WTC11 (cell line): ENCODE results near the gene SLIT1. TPM values are rescaled to one million over a fixed set of nuclear protein-coding genes. Genes with fewer than 3 reads are reported as not detected.

Source experiments
- ATAC-seq: fragments of 200-7000 bp; cut with Tn5 transposase; 2 replicates; pipeline ENCODE4 v1.10.0; 2021; ENCODE audit warnings: mild to moderate bottlenecking, moderate library complexity
- CTCF ChIA-PET: fragments of 300-600 bp; sonication (Branson Sonifier 250); formaldehyde crosslinking; loops from one replicate; lab custom pipeline; 2021; ENCODE audit warnings: antibody characterized with exemption; lab: Charles Lee
- POLR2A ChIA-PET: fragments of 350-600 bp; sonication (Branson Sonifier 250); formaldehyde crosslinking; loops from one replicate; lab custom pipeline; 2021; ENCODE audit warnings: antibody characterized with exemption; lab: Charles Lee
- DNase-seq: peaks from one replicate; pipeline ENCODE4 v3.0.0; 2021; ENCODE audit warnings: low spot score
- H3K27ac Mint-ChIP-seq: 2 replicates; pipeline ENCODE4 v1.8.0; 2021; ENCODE audit warnings: mixed read lengths
- H3K27me3 Mint-ChIP-seq: 2 replicates; pipeline ENCODE4 v1.8.0; 2021; ENCODE audit warnings: low read depth, mild to moderate bottlenecking, moderate library complexity, mixed read lengths
- H3K36me3 Mint-ChIP-seq: 2 replicates; pipeline ENCODE4 v1.8.0; 2021; ENCODE audit warnings: mixed read lengths
- H3K4me1 Mint-ChIP-seq: 2 replicates; pipeline ENCODE4 v1.8.0; 2022; ENCODE audit warnings: mixed read lengths
- H3K4me3 Mint-ChIP-seq: 2 replicates; pipeline ENCODE4 v1.8.0; 2021; ENCODE audit warnings: mild to moderate bottlenecking, moderate library complexity, mixed read lengths
- H3K9me3 Mint-ChIP-seq: 2 replicates; pipeline ENCODE4 v1.8.0; 2021; ENCODE audit warnings: mixed read lengths
- CBFB ChIP-seq: sonication (generic); formaldehyde crosslinking; IDR thresholded peaks from 2 replicates; pipeline ENCODE4 v1.8.1; 2022; ENCODE audit warnings: mild to moderate bottlenecking, low read depth, missing genetic modification reagents
- EMX1 ChIP-seq: fragments of 250-450 bp; sonication (Bioruptor Pico); IDR thresholded peaks from 2 replicates; pipeline ENCODE4 v1.8.0; 2021; ENCODE audit warnings: mild to moderate bottlenecking
- FOXJ3 ChIP-seq: sonication (generic); formaldehyde crosslinking; IDR thresholded peaks from 2 replicates; pipeline ENCODE4 v1.9.0; 2021; ENCODE audit warnings: missing genetic modification reagents, mild to moderate bottlenecking, borderline replicate concordance
- JUN ChIP-seq: sonication (generic); formaldehyde crosslinking; IDR thresholded peaks from 2 replicates; pipeline ENCODE4 v1.8.0; 2023; ENCODE audit warnings: mild to moderate bottlenecking, missing genetic modification reagents
- KAT7 ChIP-seq: sonication (generic); formaldehyde crosslinking; IDR thresholded peaks from 2 replicates; pipeline ENCODE4 v1.8.1; 2023; ENCODE audit warnings: missing genetic modification reagents, mild to moderate bottlenecking, borderline replicate concordance
- OVOL2 ChIP-seq: fragments of 250-450 bp; sonication (Bioruptor Pico); IDR thresholded peaks from 2 replicates; pipeline ENCODE4 v1.9.0; 2021; ENCODE audit warnings: mild to moderate bottlenecking, borderline replicate concordance
- RELA ChIP-seq: sonication (generic); formaldehyde crosslinking; IDR thresholded peaks from 2 replicates; pipeline ENCODE4 v1.8.1; 2022; ENCODE audit warnings: missing genetic modification reagents, mild to moderate bottlenecking, borderline replicate concordance
- SP1 ChIP-seq: sonication (generic); formaldehyde crosslinking; conservative IDR thresholded peaks from 2 replicates; pipeline ENCODE4 v1.8.1; 2022; ENCODE audit warnings: missing genetic modification reagents
- TEAD1 ChIP-seq: sonication (generic); formaldehyde crosslinking; IDR thresholded peaks from 2 replicates; pipeline ENCODE4 v1.8.0; 2022; ENCODE audit warnings: mild to moderate bottlenecking, missing genetic modification reagents
- ZNF232 ChIP-seq: sonication (generic); formaldehyde crosslinking; IDR thresholded peaks from 2 replicates; pipeline ENCODE4 v1.8.0; 2022; ENCODE audit warnings: mild to moderate bottlenecking, missing genetic modification reagents
- ZNF416 ChIP-seq: fragments of 250-450 bp; sonication (Bioruptor Pico); IDR thresholded peaks from 2 replicates; pipeline ENCODE4 v1.9.0; 2021; ENCODE audit warnings: mild to moderate bottlenecking, inconsistent platforms
- ZNF423 ChIP-seq: fragments of 250-450 bp; sonication (Bioruptor Pico); IDR thresholded peaks from 2 replicates; pipeline ENCODE4 v2.1.2; 2022; ENCODE audit warnings: mild to moderate bottlenecking, moderate library complexity
- total RNA-seq: library from RNA; stranded (reverse); gene quantifications from 3 replicates; pipeline ENCODE4 v1.2.3, GENCODE V29; 2021
- TF ChIP-seq, protein P1 (sequence below): sonication (generic); formaldehyde crosslinking; IDR thresholded peaks from 2 replicates; pipeline ENCODE4 v1.8.1; 2022; ENCODE audit warnings: low read depth, missing genetic modification reagents, borderline replicate concordance
- TF ChIP-seq, protein P2 (sequence below): sonication (generic); formaldehyde crosslinking; conservative IDR thresholded peaks from 2 replicates; pipeline ENCODE4 v1.8.1; 2023; ENCODE audit warnings: mild to moderate bottlenecking, low read depth, missing genetic modification reagents, moderate library complexity
- TF ChIP-seq, protein P3 (sequence below): sonication (generic); formaldehyde crosslinking; IDR thresholded peaks from 2 replicates; pipeline ENCODE4 v1.8.0; 2023; ENCODE audit warnings: missing genetic modification reagents, mild to moderate bottlenecking, borderline replicate concordance
- TF ChIP-seq, protein P4 (sequence below): fragments of 200-600 bp; IDR thresholded peaks from 2 replicates; pipeline ENCODE4 v1.8.0; 2022; ENCODE audit warnings: antibody characterized with exemption
- TF ChIP-seq, protein P5 (sequence below): fragments of 250-450 bp; sonication (Bioruptor Pico); IDR thresholded peaks from 2 replicates; pipeline ENCODE4 v1.8.0; 2021; ENCODE audit warnings: mild to moderate bottlenecking
- TF ChIP-seq, protein P6 (sequence below): fragments of 250-450 bp; sonication (Bioruptor Pico); IDR thresholded peaks from 2 replicates; pipeline ENCODE4 v1.9.0; 2021; ENCODE audit warnings: mild to moderate bottlenecking
- TF ChIP-seq, protein P7 (sequence below): sonication (generic); formaldehyde crosslinking; IDR thresholded peaks from 2 replicates; pipeline ENCODE4 v1.8.0; 2023; ENCODE audit warnings: mild to moderate bottlenecking, missing genetic modification reagents

Gene SLIT1
- total RNA-seq, 1 experiment from 2014 or later, result 1.6 TPM

DNA sequence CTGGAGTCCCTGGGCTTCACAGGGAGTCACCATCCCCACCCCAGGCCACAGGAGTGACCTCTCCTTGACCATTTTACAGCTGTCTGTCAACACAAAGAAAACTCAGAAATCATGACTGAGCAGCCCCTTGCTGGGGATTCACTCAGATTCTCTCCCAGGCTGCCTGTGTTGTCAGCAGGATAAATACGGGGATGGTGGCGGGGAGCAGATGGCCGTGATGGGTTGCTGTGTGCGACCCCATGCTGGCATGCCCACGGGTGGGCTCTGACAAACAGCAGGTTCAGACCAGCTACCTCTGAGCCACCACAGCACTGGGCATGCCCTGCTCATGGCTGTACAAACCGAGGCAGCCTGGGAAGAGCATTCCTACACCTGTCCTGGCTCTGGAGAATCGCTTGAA lies 136.1 kb downstream of the SLIT1 start:
- peaks cover 9% of the 10 kb centered on the region; the same call in 1 of the 2 replicates for H3K4me1 Mint-ChIP-seq
- no peaks in the 10 kb centered on the region; the same call in 1 of the 2 replicates for H3K27me3 Mint-ChIP-seq
- H3K9me3 Mint-ChIP-seq, result peaks cover 11% of the 10 kb centered on the region
- H3K36me3 Mint-ChIP-seq, result peaks cover 3% of the 10 kb centered on the region; the same call in 1 of the 2 replicates
- H3K27ac Mint-ChIP-seq, result no peak overlapping the region
- CTCF ChIA-PET, result interaction anchor here (0.6 to 2.0 kb wide), 9 partner anchors 10 to 639 kb away, joined by 3 to 8 read pairs (median 5); no protein-coding TSS in a partner anchor
- POLR2A ChIA-PET, result no interaction called here
- DNase-seq (no peak), ATAC-seq (no peak)
- no peak for TF ChIP-seq ZNF416 (CRISPR knock-in tag)
- TF ChIP-seq, protein P1, sequence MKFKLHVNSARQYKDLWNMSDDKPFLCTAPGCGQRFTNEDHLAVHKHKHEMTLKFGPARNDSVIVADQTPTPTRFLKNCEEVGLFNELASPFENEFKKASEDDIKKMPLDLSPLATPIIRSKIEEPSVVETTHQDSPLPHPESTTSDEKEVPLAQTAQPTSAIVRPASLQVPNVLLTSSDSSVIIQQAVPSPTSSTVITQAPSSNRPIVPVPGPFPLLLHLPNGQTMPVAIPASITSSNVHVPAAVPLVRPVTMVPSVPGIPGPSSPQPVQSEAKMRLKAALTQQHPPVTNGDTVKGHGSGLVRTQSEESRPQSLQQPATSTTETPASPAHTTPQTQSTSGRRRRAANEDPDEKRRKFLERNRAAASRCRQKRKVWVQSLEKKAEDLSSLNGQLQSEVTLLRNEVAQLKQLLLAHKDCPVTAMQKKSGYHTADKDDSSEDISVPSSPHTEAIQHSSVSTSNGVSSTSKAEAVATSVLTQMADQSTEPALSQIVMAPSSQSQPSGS (CRISPR knock-in tag), result no peak
- TF ChIP-seq EMX1 (CRISPR knock-in tag), result no peak
- TF ChIP-seq, protein P2, sequence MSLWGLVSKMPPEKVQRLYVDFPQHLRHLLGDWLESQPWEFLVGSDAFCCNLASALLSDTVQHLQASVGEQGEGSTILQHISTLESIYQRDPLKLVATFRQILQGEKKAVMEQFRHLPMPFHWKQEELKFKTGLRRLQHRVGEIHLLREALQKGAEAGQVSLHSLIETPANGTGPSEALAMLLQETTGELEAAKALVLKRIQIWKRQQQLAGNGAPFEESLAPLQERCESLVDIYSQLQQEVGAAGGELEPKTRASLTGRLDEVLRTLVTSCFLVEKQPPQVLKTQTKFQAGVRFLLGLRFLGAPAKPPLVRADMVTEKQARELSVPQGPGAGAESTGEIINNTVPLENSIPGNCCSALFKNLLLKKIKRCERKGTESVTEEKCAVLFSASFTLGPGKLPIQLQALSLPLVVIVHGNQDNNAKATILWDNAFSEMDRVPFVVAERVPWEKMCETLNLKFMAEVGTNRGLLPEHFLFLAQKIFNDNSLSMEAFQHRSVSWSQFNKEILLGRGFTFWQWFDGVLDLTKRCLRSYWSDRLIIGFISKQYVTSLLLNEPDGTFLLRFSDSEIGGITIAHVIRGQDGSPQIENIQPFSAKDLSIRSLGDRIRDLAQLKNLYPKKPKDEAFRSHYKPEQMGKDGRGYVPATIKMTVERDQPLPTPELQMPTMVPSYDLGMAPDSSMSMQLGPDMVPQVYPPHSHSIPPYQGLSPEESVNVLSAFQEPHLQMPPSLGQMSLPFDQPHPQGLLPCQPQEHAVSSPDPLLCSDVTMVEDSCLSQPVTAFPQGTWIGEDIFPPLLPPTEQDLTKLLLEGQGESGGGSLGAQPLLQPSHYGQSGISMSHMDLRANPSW (CRISPR knock-in tag), result no peak
- TF ChIP-seq, protein P3, sequence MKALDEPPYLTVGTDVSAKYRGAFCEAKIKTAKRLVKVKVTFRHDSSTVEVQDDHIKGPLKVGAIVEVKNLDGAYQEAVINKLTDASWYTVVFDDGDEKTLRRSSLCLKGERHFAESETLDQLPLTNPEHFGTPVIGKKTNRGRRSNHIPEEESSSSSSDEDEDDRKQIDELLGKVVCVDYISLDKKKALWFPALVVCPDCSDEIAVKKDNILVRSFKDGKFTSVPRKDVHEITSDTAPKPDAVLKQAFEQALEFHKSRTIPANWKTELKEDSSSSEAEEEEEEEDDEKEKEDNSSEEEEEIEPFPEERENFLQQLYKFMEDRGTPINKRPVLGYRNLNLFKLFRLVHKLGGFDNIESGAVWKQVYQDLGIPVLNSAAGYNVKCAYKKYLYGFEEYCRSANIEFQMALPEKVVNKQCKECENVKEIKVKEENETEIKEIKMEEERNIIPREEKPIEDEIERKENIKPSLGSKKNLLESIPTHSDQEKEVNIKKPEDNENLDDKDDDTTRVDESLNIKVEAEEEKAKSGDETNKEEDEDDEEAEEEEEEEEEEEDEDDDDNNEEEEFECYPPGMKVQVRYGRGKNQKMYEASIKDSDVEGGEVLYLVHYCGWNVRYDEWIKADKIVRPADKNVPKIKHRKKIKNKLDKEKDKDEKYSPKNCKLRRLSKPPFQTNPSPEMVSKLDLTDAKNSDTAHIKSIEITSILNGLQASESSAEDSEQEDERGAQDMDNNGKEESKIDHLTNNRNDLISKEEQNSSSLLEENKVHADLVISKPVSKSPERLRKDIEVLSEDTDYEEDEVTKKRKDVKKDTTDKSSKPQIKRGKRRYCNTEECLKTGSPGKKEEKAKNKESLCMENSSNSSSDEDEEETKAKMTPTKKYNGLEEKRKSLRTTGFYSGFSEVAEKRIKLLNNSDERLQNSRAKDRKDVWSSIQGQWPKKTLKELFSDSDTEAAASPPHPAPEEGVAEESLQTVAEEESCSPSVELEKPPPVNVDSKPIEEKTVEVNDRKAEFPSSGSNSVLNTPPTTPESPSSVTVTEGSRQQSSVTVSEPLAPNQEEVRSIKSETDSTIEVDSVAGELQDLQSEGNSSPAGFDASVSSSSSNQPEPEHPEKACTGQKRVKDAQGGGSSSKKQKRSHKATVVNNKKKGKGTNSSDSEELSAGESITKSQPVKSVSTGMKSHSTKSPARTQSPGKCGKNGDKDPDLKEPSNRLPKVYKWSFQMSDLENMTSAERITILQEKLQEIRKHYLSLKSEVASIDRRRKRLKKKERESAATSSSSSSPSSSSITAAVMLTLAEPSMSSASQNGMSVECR (CRISPR knock-in tag), result no peak
- no peak for TF ChIP-seq OVOL2
- no peak for TF ChIP-seq ZNF232
- no peak for TF ChIP-seq CBFB (CRISPR knock-in tag)
- TF ChIP-seq, protein P4, sequence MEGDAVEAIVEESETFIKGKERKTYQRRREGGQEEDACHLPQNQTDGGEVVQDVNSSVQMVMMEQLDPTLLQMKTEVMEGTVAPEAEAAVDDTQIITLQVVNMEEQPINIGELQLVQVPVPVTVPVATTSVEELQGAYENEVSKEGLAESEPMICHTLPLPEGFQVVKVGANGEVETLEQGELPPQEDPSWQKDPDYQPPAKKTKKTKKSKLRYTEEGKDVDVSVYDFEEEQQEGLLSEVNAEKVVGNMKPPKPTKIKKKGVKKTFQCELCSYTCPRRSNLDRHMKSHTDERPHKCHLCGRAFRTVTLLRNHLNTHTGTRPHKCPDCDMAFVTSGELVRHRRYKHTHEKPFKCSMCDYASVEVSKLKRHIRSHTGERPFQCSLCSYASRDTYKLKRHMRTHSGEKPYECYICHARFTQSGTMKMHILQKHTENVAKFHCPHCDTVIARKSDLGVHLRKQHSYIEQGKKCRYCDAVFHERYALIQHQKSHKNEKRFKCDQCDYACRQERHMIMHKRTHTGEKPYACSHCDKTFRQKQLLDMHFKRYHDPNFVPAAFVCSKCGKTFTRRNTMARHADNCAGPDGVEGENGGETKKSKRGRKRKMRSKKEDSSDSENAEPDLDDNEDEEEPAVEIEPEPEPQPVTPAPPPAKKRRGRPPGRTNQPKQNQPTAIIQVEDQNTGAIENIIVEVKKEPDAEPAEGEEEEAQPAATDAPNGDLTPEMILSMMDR, result no peak
- no peak for TF ChIP-seq RELA
- no peak for TF ChIP-seq JUN
- no peak for TF ChIP-seq SP1 (CRISPR knock-in tag)
- no peak for TF ChIP-seq ZNF423 (CRISPR knock-in tag)
- TF ChIP-seq, protein P5, sequence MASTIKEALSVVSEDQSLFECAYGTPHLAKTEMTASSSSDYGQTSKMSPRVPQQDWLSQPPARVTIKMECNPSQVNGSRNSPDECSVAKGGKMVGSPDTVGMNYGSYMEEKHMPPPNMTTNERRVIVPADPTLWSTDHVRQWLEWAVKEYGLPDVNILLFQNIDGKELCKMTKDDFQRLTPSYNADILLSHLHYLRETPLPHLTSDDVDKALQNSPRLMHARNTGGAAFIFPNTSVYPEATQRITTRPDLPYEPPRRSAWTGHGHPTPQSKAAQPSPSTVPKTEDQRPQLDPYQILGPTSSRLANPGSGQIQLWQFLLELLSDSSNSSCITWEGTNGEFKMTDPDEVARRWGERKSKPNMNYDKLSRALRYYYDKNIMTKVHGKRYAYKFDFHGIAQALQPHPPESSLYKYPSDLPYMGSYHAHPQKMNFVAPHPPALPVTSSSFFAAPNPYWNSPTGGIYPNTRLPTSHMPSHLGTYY (CRISPR knock-in tag), result no peak
- TF ChIP-seq, protein P6, sequence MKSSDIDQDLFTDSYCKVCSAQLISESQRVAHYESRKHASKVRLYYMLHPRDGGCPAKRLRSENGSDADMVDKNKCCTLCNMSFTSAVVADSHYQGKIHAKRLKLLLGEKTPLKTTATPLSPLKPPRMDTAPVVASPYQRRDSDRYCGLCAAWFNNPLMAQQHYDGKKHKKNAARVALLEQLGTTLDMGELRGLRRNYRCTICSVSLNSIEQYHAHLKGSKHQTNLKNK (CRISPR knock-in tag), result no peak
- TF ChIP-seq KAT7, result no peak
- TF ChIP-seq FOXJ3 (CRISPR knock-in tag), result no peak
- no peak for TF ChIP-seq TEAD1
- TF ChIP-seq, protein P7, sequence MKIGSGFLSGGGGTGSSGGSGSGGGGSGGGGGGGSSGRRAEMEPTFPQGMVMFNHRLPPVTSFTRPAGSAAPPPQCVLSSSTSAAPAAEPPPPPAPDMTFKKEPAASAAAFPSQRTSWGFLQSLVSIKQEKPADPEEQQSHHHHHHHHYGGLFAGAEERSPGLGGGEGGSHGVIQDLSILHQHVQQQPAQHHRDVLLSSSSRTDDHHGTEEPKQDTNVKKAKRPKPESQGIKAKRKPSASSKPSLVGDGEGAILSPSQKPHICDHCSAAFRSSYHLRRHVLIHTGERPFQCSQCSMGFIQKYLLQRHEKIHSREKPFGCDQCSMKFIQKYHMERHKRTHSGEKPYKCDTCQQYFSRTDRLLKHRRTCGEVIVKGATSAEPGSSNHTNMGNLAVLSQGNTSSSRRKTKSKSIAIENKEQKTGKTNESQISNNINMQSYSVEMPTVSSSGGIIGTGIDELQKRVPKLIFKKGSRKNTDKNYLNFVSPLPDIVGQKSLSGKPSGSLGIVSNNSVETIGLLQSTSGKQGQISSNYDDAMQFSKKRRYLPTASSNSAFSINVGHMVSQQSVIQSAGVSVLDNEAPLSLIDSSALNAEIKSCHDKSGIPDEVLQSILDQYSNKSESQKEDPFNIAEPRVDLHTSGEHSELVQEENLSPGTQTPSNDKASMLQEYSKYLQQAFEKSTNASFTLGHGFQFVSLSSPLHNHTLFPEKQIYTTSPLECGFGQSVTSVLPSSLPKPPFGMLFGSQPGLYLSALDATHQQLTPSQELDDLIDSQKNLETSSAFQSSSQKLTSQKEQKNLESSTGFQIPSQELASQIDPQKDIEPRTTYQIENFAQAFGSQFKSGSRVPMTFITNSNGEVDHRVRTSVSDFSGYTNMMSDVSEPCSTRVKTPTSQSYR (CRISPR knock-in tag), result no peak
- H3K4me3 Mint-ChIP-seq, result no peak overlapping the region
